ENCODE data around the gene PPIL4. TPM values are rescaled to one million over a fixed set of nuclear protein-coding genes. Genes with fewer than 3 reads are reported as not detected.

PPIL4 gene
- polyA plus RNA-seq, 1 donor: 35.6 TPM

Other genes with a start within 250 kb of the PPIL4 start
- gene TAB2, start 228.3 kb downstream of the PPIL4 start, polyA plus RNA-seq: 43.7 TPM
- 0.52 TPM for gene SUMO4, start 145.8 kb downstream of the PPIL4 start, polyA plus RNA-seq
- 3.5 TPM for gene ZC3H12D, start 61.0 kb downstream of the PPIL4 start, polyA plus RNA-seq
- 36.1 TPM for gene GINM1, start 20.3 kb upstream of the PPIL4 start, polyA plus RNA-seq
- 14.2 TPM for gene KATNA1, start 102.7 kb upstream of the PPIL4 start, polyA plus RNA-seq
- gene LATS1, start 172.1 kb upstream of the PPIL4 start, polyA plus RNA-seq: 24.4 TPM
- 27.2 TPM for gene NUP43, start 200.5 kb upstream of the PPIL4 start, polyA plus RNA-seq
- 78.3 TPM for gene PCMT1, start 203.7 kb upstream of the PPIL4 start, polyA plus RNA-seq

Measured in large intestine (tissue), 1 donor.